Endothelial cell of umbilical vein (primary cell): ENCODE measurements around the gene ATCAY. TPM values are rescaled to one million over a fixed set of nuclear protein-coding genes. Genes with fewer than 3 reads are reported as not detected.

Experiments
- BruUV-seq: library from RNA; stranded (reverse); fragments of 400-500 nt; replicated peaks from 2 replicates; lab custom pipeline; 2021; lab: Mats Ljungman, UMichigan
- CTCF ChIA-PET: fragments of 300-600, 350-600 bp; sonication (Branson Sonifier 250); formaldehyde crosslinking; loops from one replicate; lab custom pipeline; 2021; ENCODE audit warnings: antibody characterized with exemption, inconsistent platforms; lab: Charles Lee
- POLR2A ChIA-PET: fragments of 300-600, 350-600 bp; sonication (Branson Sonifier 250); formaldehyde crosslinking; loops from one replicate; lab custom pipeline; 2021; ENCODE audit warnings: antibody characterized with exemption, inconsistent platforms; lab: Charles Lee
- DNase-seq: peaks from one replicate; pipeline ENCODE4 v3.0.0-alpha.2; 2011; ENCODE audit warnings: low read depth, low spot score
- FAIRE-seq: peaks from 2 replicates; lab custom pipeline; 2011; peaks lifted over from hg19 to GRCh38; lab: Jason Lieb, UNC
- H2AFZ ChIP-seq: 2 replicates; pipeline ENCODE4 v1.6.0; 2012; ENCODE audit warnings: low read depth, low read length, control low read depth, inconsistent platforms
- H3K27ac ChIP-seq: 2 replicates; pipeline ENCODE4 v1.5.1; 2011; ENCODE audit warnings: low read depth, mild to moderate bottlenecking, control low read depth, low read length, moderate library complexity; ENCODE audit not compliant: insufficient read depth
- H3K27me3 ChIP-seq, 2 experiments: 2 replicates each; pipeline versions ENCODE4 v1.6.0 to v1.6.1; 2011; ENCODE audit warnings: low read length in 2 of 2, mixed read lengths in 1 of 2; ENCODE audit not compliant: control insufficient read depth in 2 of 2, insufficient read depth in 2 of 2
- H3K36me3 ChIP-seq, 2 experiments: 2 replicates in 1 of 2; 3 replicates in 1 of 2; pipeline ENCODE4 v1.5.1; 2011; ENCODE audit warnings: low read length in 2 of 2, mild to moderate bottlenecking in 1 of 2, moderate library complexity in 1 of 2; ENCODE audit not compliant: control insufficient read depth in 2 of 2, insufficient read depth in 2 of 2; ENCODE audit errors: extremely low read depth in 1 of 2
- H3K4me1 ChIP-seq: 3 replicates; pipeline ENCODE4 v1.5.1; 2011; ENCODE audit warnings: mild to moderate bottlenecking, low read length; ENCODE audit not compliant: control insufficient read depth, insufficient read depth; ENCODE audit errors: extremely low read depth
- H3K4me2 ChIP-seq: 2 replicates; pipeline ENCODE4 v1.6.1; 2011; ENCODE audit warnings: low read length, control low read depth, mixed read lengths; ENCODE audit not compliant: insufficient read depth
- H3K4me3 ChIP-seq, 3 experiments: fragments of 200-600 bp in 1 of 3; sonication (generic), shearing (Covaris generic) in 1 of 3; replicated peaks in 1 of 3; 2 replicates each; pipeline ENCODE4 v1.5.1; 2011 to 2016; ENCODE audit warnings: control low read depth in 3 of 3, low read length in 3 of 3, mild to moderate bottlenecking in 2 of 3, inconsistent platforms in 1 of 3, low read depth in 1 of 3, moderate library complexity in 1 of 3; ENCODE audit not compliant: insufficient read depth in 1 of 3
- H3K79me2 ChIP-seq: 2 replicates; pipeline ENCODE4 v1.6.0; 2012; ENCODE audit warnings: low read length, inconsistent platforms; ENCODE audit not compliant: control insufficient read depth, insufficient read depth
- H3K9ac ChIP-seq: replicated peaks from 2 replicates; pipeline ENCODE3; 2011; ENCODE audit warnings: low read length, control low read depth; ENCODE audit not compliant: insufficient read depth; ENCODE audit errors: extremely low read depth
- H3K9me1 ChIP-seq: replicated peaks from 3 replicates; pipeline ENCODE4 v1.6.0; 2011; ENCODE audit warnings: mild to moderate bottlenecking, low read length; ENCODE audit not compliant: control insufficient read depth, insufficient read depth; ENCODE audit errors: extremely low read depth
- H3K9me3 ChIP-seq: replicated peaks from 2 replicates; pipeline ENCODE4 v1.5.1; 2012; ENCODE audit warnings: low read length, inconsistent platforms; ENCODE audit not compliant: control insufficient read depth, insufficient read depth
- H4K20me1 ChIP-seq: replicated peaks from 2 replicates; pipeline ENCODE3; 2011; ENCODE audit warnings: mild to moderate bottlenecking, low read length; ENCODE audit not compliant: control insufficient read depth, insufficient read depth; ENCODE audit errors: extremely low read depth
- CTCF ChIP-seq, 2 donors: IDR thresholded peaks; 1 replicate in 1 of 2; 2 replicates in 1 of 2; pipeline ENCODE4 v1.5.1; 2011; ENCODE audit warnings: low read length in 2 of 2, mild to moderate bottlenecking in 2 of 2, moderate library complexity in 2 of 2, control low read depth in 1 of 2, inconsistent platforms in 1 of 2, low read depth in 1 of 2; ENCODE audit not compliant: insufficient read depth in 1 of 2; ENCODE audit errors: extremely low read depth in 1 of 2
- EZH2 ChIP-seq: IDR thresholded peaks from 2 replicates; pipeline ENCODE4 v1.6.1; 2012; ENCODE audit warnings: borderline replicate concordance, low read depth, mild to moderate bottlenecking, moderate library complexity, low read length, inconsistent platforms; ENCODE audit not compliant: severe bottlenecking
- FOS ChIP-seq: IDR thresholded peaks from 2 replicates; pipeline ENCODE4 v1.6.1; 2011; ENCODE audit warnings: mild to moderate bottlenecking, low read length, moderate library complexity, borderline replicate concordance; ENCODE audit not compliant: insufficient read depth
- GATA2 ChIP-seq: IDR thresholded peaks from 2 replicates; pipeline ENCODE4 v1.7.0; 2011; ENCODE audit warnings: low read depth, mild to moderate bottlenecking, moderate library complexity, mixed read lengths, low read length; ENCODE audit not compliant: insufficient read length, insufficient read depth
- JUN ChIP-seq: IDR thresholded peaks from 2 replicates; pipeline ENCODE4 v1.6.1; 2011; ENCODE audit warnings: borderline replicate concordance, low read depth; ENCODE audit not compliant: insufficient read length, insufficient read depth
- MAX ChIP-seq: IDR thresholded peaks from 2 replicates; pipeline ENCODE4 v1.6.1; 2011; ENCODE audit not compliant: insufficient read depth, insufficient read length
- MYC ChIP-seq: IDR thresholded peaks from one replicate; pipeline ENCODE4 v1.6.1; 2011; ENCODE audit warnings: mild to moderate bottlenecking, low read depth, low read length
- POLR2A ChIP-seq: IDR thresholded peaks from 2 replicates; pipeline ENCODE4 v1.6.1; 2012; ENCODE audit warnings: low read depth, mild to moderate bottlenecking, control low read depth, low read length
- POLR2AphosphoS5 ChIP-seq: IDR thresholded peaks from 2 replicates; pipeline ENCODE4 v1.6.1; 2012; ENCODE audit warnings: low read depth, mild to moderate bottlenecking, control low read depth, low read length, moderate library complexity; ENCODE audit not compliant: insufficient read depth
- dilution Hi-C: fragments of 300-500 bp; cut with MboI; formaldehyde crosslinking; loops from one replicate; pipeline ENCODE4 v1.15.0; 2019; ENCODE audit warnings: low sequenced_read_pairs; ENCODE audit not compliant: extremely low pct_ligation_motif_present
- intact Hi-C: fragments of 100-400 bp; cut with micrococcal nuclease; formaldehyde crosslinking; loops from one replicate; pipeline ENCODE4 v1.10.0; 2022
- polyA plus RNA-seq, 4 experiments: library from polyadenylated mRNA; depleted of rRNA in 3 of 4; stranded (reverse) in 3 of 4; unstranded in 1 of 4; fragments of >200 nt; gene quantifications; 2 replicates each; pipeline versions ENCODE4 v1.2.1 to v1.2.3, GENCODE V29; 2011 to 2012; ENCODE audit warnings: missing spikeins in 1 of 4
- total RNA-seq: library from RNA; stranded (reverse); gene quantifications from 2 replicates; pipeline ENCODE4 v1.2.3, GENCODE V29; 2021

ATCAY gene
- total and polyA plus RNA-seq, 2 donors (not counting 3 experiments of a cell fraction or from before 2014, with no cell fraction given): 0.03 TPM; not detected in 1

- BruUV-seq: no TSS peak
- ChIA-PET CTCF (interaction anchor here (1.0 to 2.3 kb wide), 2 partner anchors 23 to 143 kb away, joined by 4 to 8 read pairs; no protein-coding TSS in a partner anchor), POLR2A (no interaction called here)
- Histone ChIP-seq H3K4me2 (no peak overlapping the region), H4K20me1 (no peaks in the 10 kb centered on the region), H3K36me3 (no peaks in the 10 kb centered on the region), H2AFZ (no peak overlapping the region), H3K4me3 (no peak overlapping the region), H3K79me2 (no peaks in the 10 kb centered on the region), H3K9me3 (no peaks in the 10 kb centered on the region), H3K27ac (no peak overlapping the region), H3K27me3 (no peaks in the 10 kb centered on the region), H3K9ac (no peak overlapping the region), H3K4me1 (no peaks in the 10 kb centered on the region), H3K9me1 (no peaks in the 10 kb centered on the region)
- TF ChIP-seq FOS (no peak), POLR2AphosphoS5 (no peak), EZH2 (no peak), GATA2 (no peak), POLR2A (no peak), CTCF (IDR thresholded peaks at IDR 0.05; ENCODE audit: extremely low read depth in 1 of 2, insufficient read depth in 1 of 2, low read depth in 1 of 2, low read length in 2 of 2) (no peak), MYC (no peak), MAX (no peak), JUN (no peak)
- dilution Hi-C loops (no loop called here), intact Hi-C loops (no loop called here)
- FAIRE-seq (no peak), DNase-seq (no peak)
Measured at GRCh38 chr19:3844596-3844995, 35.9 kb upstream of the ATCAY start.
